Measurements from ENCODE around the gene WDR64. TPM values are rescaled to one million over a fixed set of nuclear protein-coding genes. Genes with fewer than 3 reads are reported as not detected.

Gene WDR64
- total and polyA plus RNA-seq, 8 donors, result not detected

GRCh38 chr1:241707442-241707841 is 55.4 kb downstream of the WDR64 start:
- no peak overlapping the region for H3K4me3 ChIP-seq
- DNase-seq, result no peak
- H3K4me1 ChIP-seq, result no peaks in the 10 kb centered on the region
- ATAC-seq, result no peak
- intact Hi-C loops (cut with DNase I), result no loop called here
- H3K27me3 ChIP-seq, result no peaks in the 10 kb centered on the region
- no peaks in the 10 kb centered on the region for H3K36me3 ChIP-seq
- TF ChIP-seq CTCF (IDR thresholded peaks at IDR 0.05), result no peak
- WGBS, 2 donors, result 33 to 71% methylated on average over 2 of the region's 2 CpGs
- H3K9me3 ChIP-seq, result no peaks in the 10 kb centered on the region
- no peak for FAIRE-seq
- no peak overlapping the region for H3K27ac ChIP-seq

GRCh38 chr1:241711326-241711725 is 59.2 kb downstream of the WDR64 start:
- Histone ChIP-seq H3K36me3 (no peaks in the 10 kb centered on the region), H3K4me1 (no peaks in the 10 kb centered on the region), H3K9me3 (no peaks in the 10 kb centered on the region), H3K4me3 (no peak overlapping the region), H3K27me3 (no peaks in the 10 kb centered on the region), H3K27ac (no peak overlapping the region)
- FAIRE-seq (no peak), DNase-seq (no peak), ATAC-seq (no peak)
- intact Hi-C loops (cut with DNase I), result no loop called here
- no peak for TF ChIP-seq CTCF (IDR thresholded peaks at IDR 0.05)
- 87 to 89% methylated on average over 6 of the region's 6 CpGs for WGBS, 2 donors

GRCh38 chr1:241713316-241713715 is 61.2 kb downstream of the WDR64 start:
- 37 to 73% methylated on average over 2 of the region's 2 CpGs for WGBS, 2 donors
- no peaks in the 10 kb centered on the region for H3K9me3 ChIP-seq
- no peak for TF ChIP-seq CTCF (IDR thresholded peaks at IDR 0.05)
- H3K4me1 ChIP-seq, result no peaks in the 10 kb centered on the region
- ATAC-seq (no peak), FAIRE-seq (no peak), DNase-seq (no peak)
- intact Hi-C loops (cut with DNase I), result no loop called here
- H3K27ac ChIP-seq, result no peak overlapping the region
- no peaks in the 10 kb centered on the region for H3K27me3 ChIP-seq
- no peaks in the 10 kb centered on the region for H3K36me3 ChIP-seq
- H3K4me3 ChIP-seq, result no peak overlapping the region

- no peak for DNase-seq
- Histone ChIP-seq H3K4me1 (no peaks in the 10 kb centered on the region), H3K9me3 (no peaks in the 10 kb centered on the region), H3K36me3 (no peaks in the 10 kb centered on the region), H3K4me3 (no peak overlapping the region), H3K27me3 (no peaks in the 10 kb centered on the region), H3K27ac (no peak overlapping the region)
- intact Hi-C loops (cut with DNase I), result no loop called here
- WGBS, 2 donors, result 63 to 79% methylated on average over 2 of the region's 2 CpGs
- no peak for TF ChIP-seq CTCF (IDR thresholded peaks at IDR 0.05)
- FAIRE-seq, result no peak
- ATAC-seq, result no peak
These were observed 62.5 kb downstream of the WDR64 start for GRCh38 chr1:241714321-241715218.

- no peak for DNase-seq
- WGBS, 2 donors, result 43 to 52% methylated on average over 3 of the region's 3 CpGs
- FAIRE-seq, result no peak
These were observed 63.4 kb downstream of the WDR64 start for GRCh38 chr1:241715435-241715834.

More at GRCh38 chr1:241715435-241715834, 63.4 kb downstream of the WDR64 start:
- no peak overlapping the region for H3K27ac ChIP-seq
- no peaks in the 10 kb centered on the region for H3K4me1 ChIP-seq
- no peaks in the 10 kb centered on the region for H3K27me3 ChIP-seq
- no peak for TF ChIP-seq CTCF (IDR thresholded peaks at IDR 0.05)
- no peaks in the 10 kb centered on the region for H3K36me3 ChIP-seq
- intact Hi-C loops (cut with DNase I), result no loop called here
- no peak overlapping the region for H3K4me3 ChIP-seq
- ATAC-seq, result no peak
- no peaks in the 10 kb centered on the region for H3K9me3 ChIP-seq

Measured in pancreas (tissue), 10 donors.